HCT116 (cell line): ENCODE data around the gene NRXN2.

ENCODE experiments used
- POLR2A ChIP-seq: IDR thresholded peaks from 2 replicates; pipeline ENCODE4 v1.7.0; 2011; ENCODE audit warnings: borderline replicate concordance; ENCODE audit not compliant: insufficient read depth, insufficient read length; ENCODE audit errors: extremely low read depth
- POLR2AphosphoS5 ChIP-seq: IDR thresholded peaks from 2 replicates; pipeline ENCODE4 v1.6.1; 2011; ENCODE audit warnings: mild to moderate bottlenecking, low read depth, low read length, moderate library complexity

DNA sequence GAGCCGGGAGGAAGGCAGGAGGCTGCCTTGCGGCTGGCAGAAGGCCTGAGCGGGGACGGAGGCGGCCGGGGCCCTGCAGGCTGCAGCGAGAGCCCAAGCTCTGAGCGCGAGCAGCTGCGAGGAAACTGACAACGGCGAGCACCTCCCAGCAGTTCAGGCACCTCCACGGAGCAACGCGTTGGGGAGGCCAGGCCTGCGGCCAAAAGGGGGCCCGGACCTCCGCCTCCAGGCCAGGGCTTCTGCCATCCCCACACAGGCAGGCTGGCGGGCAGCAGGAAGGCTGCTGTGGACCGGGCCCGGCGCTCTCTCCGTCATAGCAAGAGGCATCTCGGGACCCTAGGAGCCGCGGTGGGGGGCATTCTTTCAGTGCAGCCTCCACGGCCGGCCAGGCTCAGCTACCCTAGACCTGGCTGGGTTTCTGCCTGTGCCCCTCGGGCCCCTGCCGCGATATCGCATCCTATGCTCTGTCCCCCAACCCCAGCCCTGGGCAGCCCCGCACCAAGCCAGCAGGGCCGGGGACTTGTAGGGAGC, 154.9 kb downstream of the NRXN2 start:
- TF ChIP-seq POLR2A (no peak), POLR2AphosphoS5 (no peak)
